C4-2B (cell line): ENCODE measurements around the gene RNF217.

Experiments
- CTCF ChIP-seq: fragments of 450-650 bp; conservative IDR thresholded peaks from 2 replicates; pipeline ENCODE4 v1.5.1; 2017; ENCODE audit warnings: mild to moderate bottlenecking
- ZFX ChIP-seq: fragments of 450-650 bp; IDR thresholded peaks from 2 replicates; pipeline ENCODE4 v1.6.1; 2017

- TF ChIP-seq CTCF (no peak), ZFX (no peak)
Measured at GRCh38 chr6:125112934-125113333, 150.7 kb downstream of the RNF217 start.
